ENCODE results near the gene MARCHF10. TPM values are rescaled to one million over a fixed set of nuclear protein-coding genes. Genes with fewer than 3 reads are reported as not detected.

Gene MARCHF10
- total RNA-seq, 4 donors from 2014 or later, result 0.19 TPM; not detected in 3

GRCh38 chr17:62675701-62676100 lies 132.4 kb downstream of the MARCHF10 start:
- H3K27ac ChIP-seq, result no peak overlapping the region
- WGBS, 2 donors (ENCODE audit: low coverage in 1 of 2), result 83% methylated on average over 1 of the region's 4 CpGs; no CpG with 5 or more reads in 1 of the 2 donors
- TF ChIP-seq POLR2AphosphoS5 (IDR thresholded peaks at IDR 0.05), result no peak
- no peak for TF ChIP-seq POLR2A (IDR thresholded peaks at IDR 0.05)

GRCh38 chr17:62675260-62675659 lies 132.9 kb downstream of the MARCHF10 start:
- Histone ChIP-seq H3K4me3 (no peak overlapping the region), H3K27ac (peak overlapping the region in 2 of 4 donors; percentile 15 to 31), H3K4me1 (peaks cover 0 to 28% (median 0%) of the 10 kb centered on the region in 3 donors), H3K9me3 (no peaks in the 10 kb centered on the region), H3K27me3 (no peaks in the 10 kb centered on the region), H3K36me3 (peaks cover 0 to 3% of the 10 kb centered on the region in 2 donors)
- TF ChIP-seq POLR2AphosphoS5 (IDR thresholded peaks at IDR 0.05) (no peak), EP300 (IDR thresholded peaks at IDR 0.05) (no peak), CTCF (IDR thresholded peaks at IDR 0.05) (no peak)
- ATAC-seq, result peak; percentile 34
- 50 to 80% methylated on average over 1 to 2 of the region's 12 CpGs for WGBS, 2 donors (ENCODE audit: low coverage in 1 of 2)

More at GRCh38 chr17:62675701-62676100, 132.4 kb downstream of the MARCHF10 start:
- Histone ChIP-seq H3K4me1 (peaks cover 0 to 28% (median 0%) of the 10 kb centered on the region in 3 donors), H3K9me3 (no peaks in the 10 kb centered on the region), H3K4me3 (no peak overlapping the region), H3K27me3 (no peaks in the 10 kb centered on the region), H3K36me3 (peaks cover 0 to 7% of the 10 kb centered on the region in 2 donors)
- ATAC-seq, result peak; percentile 11

- WGBS, 2 donors (ENCODE audit: low coverage in 1 of 2), result no CpG with 5 or more reads among the region's 3 CpGs
- TF ChIP-seq CTCF (IDR thresholded peaks at IDR 0.05) (no peak), POLR2AphosphoS5 (IDR thresholded peaks at IDR 0.05) (no peak), POLR2A (IDR thresholded peaks at IDR 0.05) (no peak), EP300 (IDR thresholded peaks at IDR 0.05) (no peak)
- H3K4me1 ChIP-seq, result peaks cover 0 to 28% (median 0%) of the 10 kb centered on the region in 3 donors
- no peaks in the 10 kb centered on the region for H3K36me3 ChIP-seq
- H3K9me3 ChIP-seq, result no peaks in the 10 kb centered on the region
- H3K4me3 ChIP-seq, result no peak overlapping the region
- peak overlapping the region in 2 of 4 donors; percentile 15 to 31 for H3K27ac ChIP-seq
- ATAC-seq, result peak; percentile 3
- H3K27me3 ChIP-seq, result no peaks in the 10 kb centered on the region
Observed at GRCh38 chr17:62674841-62675240, 133.3 kb downstream of the MARCHF10 start.

- Histone ChIP-seq H3K9me3 (no peaks in the 10 kb centered on the region), H3K27ac (peak overlapping the region in 1 of 4 donors; percentile 15), H3K36me3 (no peaks in the 10 kb centered on the region), H3K4me3 (no peak overlapping the region), H3K4me1 (peaks cover 0 to 28% (median 0%) of the 10 kb centered on the region in 3 donors), H3K27me3 (no peaks in the 10 kb centered on the region)
- WGBS, 2 donors (ENCODE audit: low coverage in 1 of 2), result 73% methylated on average over 4 of the region's 6 CpGs; no CpG with 5 or more reads in 1 of the 2 donors
- ATAC-seq, result no peak
- TF ChIP-seq CTCF (IDR thresholded peaks at IDR 0.05) (no peak), POLR2A (IDR thresholded peaks at IDR 0.05) (no peak), EP300 (IDR thresholded peaks at IDR 0.05) (no peak), POLR2AphosphoS5 (IDR thresholded peaks at IDR 0.05) (no peak)
Observed at GRCh38 chr17:62674363-62674739, 133.8 kb downstream of the MARCHF10 start.

GRCh38 chr17:62673614-62674362 lies 134.3 kb downstream of the MARCHF10 start:
- ATAC-seq, result no peak
- H3K9me3 ChIP-seq, result no peaks in the 10 kb centered on the region
- H3K27me3 ChIP-seq, result no peaks in the 10 kb centered on the region
- TF ChIP-seq POLR2AphosphoS5 (IDR thresholded peaks at IDR 0.05) (no peak), EP300 (IDR thresholded peaks at IDR 0.05) (no peak), CTCF (IDR thresholded peaks at IDR 0.05) (no peak), POLR2A (IDR thresholded peaks at IDR 0.05) (no peak)
- no peak overlapping the region for H3K27ac ChIP-seq
- peaks cover 0 to 28% (median 0%) of the 10 kb centered on the region in 3 donors for H3K4me1 ChIP-seq
- WGBS, 2 donors (ENCODE audit: low coverage in 1 of 2), result 71 to 86% methylated on average over 3 to 7 of the region's 20 CpGs
- H3K36me3 ChIP-seq, result no peaks in the 10 kb centered on the region
- H3K4me3 ChIP-seq, result no peak overlapping the region
